WI38 (cell line): ENCODE results near the gene SOAT2.
"Not testable (repeated sequence)": the region's sequence is repeated elsewhere in the genome, so short reads cannot be mapped to it uniquely, and the experiment has no call there.

ENCODE experiments used
- H3K4me3 ChIP-seq: 2 replicates; pipeline ENCODE4 v1.5.1; 2011; ENCODE audit warnings: low read depth, mild to moderate bottlenecking, control low read depth, low read length
- CTCF ChIP-seq: IDR thresholded peaks from 2 replicates; pipeline ENCODE4 v1.5.1; 2012; ENCODE audit warnings: low read depth, mild to moderate bottlenecking, control low read depth, low read length

The SOAT2 gene

GRCh38 chr12:53082637-53083175 lies 20.6 kb upstream of the SOAT2 start:
- no peak overlapping the region for H3K4me3 ChIP-seq
- no peak for TF ChIP-seq CTCF

DNA sequence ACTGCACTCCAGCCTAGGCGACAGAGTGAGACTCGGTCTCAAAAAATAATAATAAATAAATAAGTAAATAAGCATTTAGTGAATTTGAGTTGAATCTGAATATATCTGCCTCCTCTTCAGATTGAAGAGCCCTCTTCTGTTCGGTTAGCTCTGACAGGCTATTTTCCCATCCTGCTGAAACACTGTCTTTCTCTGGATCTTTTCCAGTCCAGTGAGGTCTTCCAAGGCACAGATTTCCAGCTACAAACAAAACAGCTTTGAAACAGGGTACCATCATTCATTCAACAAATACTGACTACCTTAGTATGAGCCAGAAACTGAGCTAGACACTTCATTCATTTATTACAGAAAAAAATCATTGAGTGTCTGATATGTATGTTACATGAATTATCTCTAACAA lies 16.9 kb upstream of the SOAT2 start:
- H3K4me3 ChIP-seq = no peak overlapping the region
- no peak for TF ChIP-seq CTCF

- TF ChIP-seq CTCF = no peak
- H3K4me3 ChIP-seq = no peak overlapping the region
Measured at GRCh38 chr12:53090105-53090504, 13.2 kb upstream of the SOAT2 start.

- TF ChIP-seq CTCF = no peak
- H3K4me3 ChIP-seq = no peak overlapping the region
Measured at GRCh38 chr12:53090554-53090953, 12.7 kb upstream of the SOAT2 start.

GRCh38 chr12:53091756-53092155 lies 11.5 kb upstream of the SOAT2 start:
- no peak for TF ChIP-seq CTCF
- no peak overlapping the region for H3K4me3 ChIP-seq

GRCh38 chr12:53093777-53094393 lies 9.4 kb upstream of the SOAT2 start:
- H3K4me3 ChIP-seq = no peak overlapping the region
- no peak for TF ChIP-seq CTCF

GRCh38 chr12:53094394-53094787 lies 8.9 kb upstream of the SOAT2 start:
- TF ChIP-seq CTCF = no peak
- H3K4me3 ChIP-seq = no peak overlapping the region

DNA sequence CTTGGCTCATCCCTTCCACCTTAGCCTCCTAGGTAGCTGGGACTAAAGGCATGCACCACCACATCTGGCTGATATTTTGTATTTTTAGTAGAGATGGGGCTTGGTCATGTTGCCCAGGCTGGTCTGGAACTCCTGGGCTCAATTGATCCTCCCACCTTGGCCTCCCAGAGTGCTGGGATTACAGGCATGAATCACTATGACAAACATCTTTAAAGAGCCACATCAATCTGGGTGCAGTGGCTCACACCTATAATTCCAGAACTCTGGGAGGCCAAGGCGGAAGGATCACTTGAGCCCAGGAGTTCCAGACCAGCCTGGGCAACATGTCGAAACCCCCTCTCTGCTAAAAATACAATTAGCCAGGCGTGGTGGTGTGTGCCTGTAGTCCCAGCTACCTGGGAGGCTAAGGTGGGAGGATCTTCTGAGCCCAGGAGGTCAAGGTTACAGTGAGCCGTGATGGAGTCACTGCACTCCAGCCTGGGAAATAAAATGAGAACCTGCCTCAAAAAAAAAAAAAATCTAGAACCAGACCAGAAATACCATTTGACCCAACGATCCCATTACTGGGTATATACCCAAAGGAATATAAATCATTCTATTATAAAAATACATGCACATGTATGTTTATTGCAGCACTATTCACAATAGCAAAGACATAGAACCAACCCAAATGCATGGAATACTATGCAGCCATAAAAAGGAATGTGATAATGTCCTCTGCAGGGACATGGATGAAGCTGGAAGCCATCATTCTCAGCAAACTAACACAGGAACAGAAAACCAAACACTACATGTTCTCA lies 8.3 kb upstream of the SOAT2 start:
- H3K4me3 ChIP-seq = not testable (repeated sequence)

DNA sequence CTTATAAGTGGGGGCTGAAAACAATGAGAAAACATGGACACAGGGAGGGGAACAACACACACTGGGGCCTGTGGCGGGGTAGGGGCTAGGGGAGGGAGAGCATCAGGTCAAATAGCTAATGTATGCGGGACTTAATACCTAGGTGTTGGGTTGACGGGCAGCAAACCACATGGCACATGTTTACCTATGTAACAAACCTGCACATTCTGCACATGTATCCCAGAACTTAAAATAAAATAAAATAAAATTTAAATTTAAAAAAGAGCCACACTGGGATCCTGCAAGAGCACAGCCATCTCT lies 7.7 kb upstream of the SOAT2 start:
- H3K4me3 ChIP-seq = not testable (repeated sequence)
